Caki2 (cell line): ENCODE results near the gene ITGA4. TPM values are rescaled to one million over a fixed set of nuclear protein-coding genes. Genes with fewer than 3 reads are reported as not detected.

Experiments
- DNase-seq: peaks from one replicate; pipeline ENCODE4 v3.0.0-alpha.2; 2015; ENCODE audit warnings: low read depth
- in situ Hi-C: cut with HindIII; loops from 2 replicates; pipeline ENCODE4 v1.10.0; 2016; ENCODE audit warnings: low sequenced_read_pairs, low pct_unique_long_range_greater_than_20kb, mixed read lengths
- total RNA-seq: library from RNA; depleted of rRNA; stranded (reverse); fragments of >200 nt; shearing (Covaris generic); gene quantifications from 2 replicates; pipeline ENCODE4 v1.2.3, GENCODE V29; 2014; ENCODE audit warnings: low replicate concordance

The ITGA4 gene
- total RNA-seq, 1 experiment from 2014 or later, result 5.9 TPM

- in situ Hi-C loops, result no loop called here
These were observed 96.1 kb downstream of the ITGA4 start for GRCh38 chr2:181553244-181553643.

GRCh38 chr2:181554061-181554830 lies 97.1 kb downstream of the ITGA4 start:
- in situ Hi-C loops, result no loop called here
- no peak for DNase-seq

More at GRCh38 chr2:181553244-181553643, 96.1 kb downstream of the ITGA4 start:
- DNase-seq, result no peak

- no peak for DNase-seq
- in situ Hi-C loops, result no loop called here
These were observed 101.2 kb downstream of the ITGA4 start for GRCh38 chr2:181558371-181558770.

GRCh38 chr2:181563101-181563692 lies 106.0 kb downstream of the ITGA4 start:
- in situ Hi-C loops, result no loop called here
- DNase-seq, result no peak

GRCh38 chr2:181566334-181567032 lies 109.3 kb downstream of the ITGA4 start:
- in situ Hi-C loops, result no loop called here
- no peak for DNase-seq

GRCh38 chr2:181570059-181570458 lies 112.9 kb downstream of the ITGA4 start:
- in situ Hi-C loops, result no loop called here
- no peak for DNase-seq

GRCh38 chr2:181570833-181571661 lies 113.9 kb downstream of the ITGA4 start:
- no peak for DNase-seq
- in situ Hi-C loops, result no loop called here

GRCh38 chr2:181573140-181573736 lies 116.1 kb downstream of the ITGA4 start:
- peak; percentile 22 for DNase-seq
- in situ Hi-C loops, result no loop called here

- no peak for DNase-seq
- in situ Hi-C loops, result no loop called here
These were observed 117.1 kb downstream of the ITGA4 start for GRCh38 chr2:181574321-181574720.

GRCh38 chr2:181575024-181575649 lies 118.0 kb downstream of the ITGA4 start:
- DNase-seq, result no peak
- in situ Hi-C loops, result no loop called here

GRCh38 chr2:181575650-181576025 lies 118.5 kb downstream of the ITGA4 start:
- in situ Hi-C loops, result no loop called here
- DNase-seq, result no peak

- no peak for DNase-seq
- in situ Hi-C loops, result no loop called here
These were observed 119.2 kb downstream of the ITGA4 start for GRCh38 chr2:181576431-181576830.

- no peak for DNase-seq
- in situ Hi-C loops, result no loop called here
These were observed 121.6 kb downstream of the ITGA4 start for GRCh38 chr2:181578829-181579228.

GRCh38 chr2:181581534-181581933 lies 124.3 kb downstream of the ITGA4 start:
- DNase-seq, result no peak
- in situ Hi-C loops, result no loop called here

- in situ Hi-C loops, result no loop called here
- peak; percentile 32 for DNase-seq
These were observed 128.5 kb downstream of the ITGA4 start for GRCh38 chr2:181585732-181586131.
